ENCODE data around the gene CA14.

GRCh38 chr1:150234309-150234565 is 23.3 kb upstream of the CA14 start:
- TF ChIP-seq CTCF (IDR thresholded peaks at IDR 0.05) (no peak), POLR2AphosphoS5 (IDR thresholded peaks at IDR 0.05) (no peak)
